GM20000 (cell line): Measurements from ENCODE around the gene RNU7-1.

ENCODE experiments used
- DNase-seq: peaks from one replicate; pipeline ENCODE4 v3.0.0; 2012; ENCODE audit warnings: low spot score
- TF ChIP-seq, protein P1 (sequence below): IDR thresholded peaks from 2 replicates; pipeline ENCODE4 v1.5.1; 2012; ENCODE audit warnings: mild to moderate bottlenecking, control low read depth; ENCODE audit errors: extremely low read depth, missing control alignments

The RNU7-1 gene

GRCh38 chr12:6936194-6936635 is 7.4 kb upstream of the RNU7-1 start:
- no peak for DNase-seq

GRCh38 chr12:6936636-6937480 is 6.8 kb upstream of the RNU7-1 start:
- peak; percentile 72 for DNase-seq
- TF ChIP-seq, protein P1, sequence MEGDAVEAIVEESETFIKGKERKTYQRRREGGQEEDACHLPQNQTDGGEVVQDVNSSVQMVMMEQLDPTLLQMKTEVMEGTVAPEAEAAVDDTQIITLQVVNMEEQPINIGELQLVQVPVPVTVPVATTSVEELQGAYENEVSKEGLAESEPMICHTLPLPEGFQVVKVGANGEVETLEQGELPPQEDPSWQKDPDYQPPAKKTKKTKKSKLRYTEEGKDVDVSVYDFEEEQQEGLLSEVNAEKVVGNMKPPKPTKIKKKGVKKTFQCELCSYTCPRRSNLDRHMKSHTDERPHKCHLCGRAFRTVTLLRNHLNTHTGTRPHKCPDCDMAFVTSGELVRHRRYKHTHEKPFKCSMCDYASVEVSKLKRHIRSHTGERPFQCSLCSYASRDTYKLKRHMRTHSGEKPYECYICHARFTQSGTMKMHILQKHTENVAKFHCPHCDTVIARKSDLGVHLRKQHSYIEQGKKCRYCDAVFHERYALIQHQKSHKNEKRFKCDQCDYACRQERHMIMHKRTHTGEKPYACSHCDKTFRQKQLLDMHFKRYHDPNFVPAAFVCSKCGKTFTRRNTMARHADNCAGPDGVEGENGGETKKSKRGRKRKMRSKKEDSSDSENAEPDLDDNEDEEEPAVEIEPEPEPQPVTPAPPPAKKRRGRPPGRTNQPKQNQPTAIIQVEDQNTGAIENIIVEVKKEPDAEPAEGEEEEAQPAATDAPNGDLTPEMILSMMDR, result no peak

More at GRCh38 chr12:6936194-6936635, 7.4 kb upstream of the RNU7-1 start:
- TF ChIP-seq, protein P1, result no peak

GRCh38 chr12:6937481-6938352 is 5.9 kb upstream of the RNU7-1 start:
- TF ChIP-seq, protein P1, result peak; percentile 98
- DNase-seq, result peak; percentile 89

DNA sequence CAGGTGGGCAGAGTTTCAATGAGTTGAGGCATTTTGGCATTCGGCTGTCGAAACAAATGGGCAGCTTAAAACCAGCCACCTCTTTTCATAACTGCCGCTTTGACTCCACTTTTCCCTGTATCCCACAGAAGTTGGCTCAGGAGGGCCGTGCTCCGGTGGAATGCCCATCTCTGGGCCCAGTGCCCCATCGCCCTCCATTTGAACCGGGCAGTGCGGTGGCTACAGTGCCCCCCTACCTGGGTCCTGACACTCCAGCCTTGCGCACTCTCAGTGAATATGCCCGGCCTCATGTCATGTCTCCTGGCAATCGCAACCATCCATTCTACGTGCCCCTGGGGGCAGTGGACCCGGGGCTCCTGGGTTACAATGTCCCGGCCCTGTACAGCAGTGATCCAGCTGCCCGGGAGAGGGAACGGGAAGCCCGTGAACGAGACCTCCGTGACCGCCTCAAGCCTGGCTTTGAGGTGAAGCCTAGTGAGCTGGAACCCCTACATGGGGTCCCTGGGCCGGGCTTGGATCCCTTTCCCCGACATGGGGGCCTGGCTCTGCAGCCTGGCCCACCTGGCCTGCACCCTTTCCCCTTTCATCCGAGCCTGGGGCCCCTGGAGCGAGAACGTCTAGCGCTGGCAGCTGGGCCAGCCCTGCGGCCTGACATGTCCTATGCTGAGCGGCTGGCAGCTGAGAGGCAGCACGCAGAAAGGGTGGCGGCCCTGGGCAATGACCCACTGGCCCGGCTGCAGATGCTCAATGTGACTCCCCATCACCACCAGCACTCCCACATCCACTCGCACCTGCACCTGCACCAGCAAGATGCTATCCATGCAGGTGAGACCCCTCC is 5.0 kb upstream of the RNU7-1 start:
- TF ChIP-seq, protein P1, result no peak
- no peak for DNase-seq

- DNase-seq, result no peak
- TF ChIP-seq, protein P1, result no peak
Observed at GRCh38 chr12:6939191-6939540, 4.5 kb upstream of the RNU7-1 start.

DNA sequence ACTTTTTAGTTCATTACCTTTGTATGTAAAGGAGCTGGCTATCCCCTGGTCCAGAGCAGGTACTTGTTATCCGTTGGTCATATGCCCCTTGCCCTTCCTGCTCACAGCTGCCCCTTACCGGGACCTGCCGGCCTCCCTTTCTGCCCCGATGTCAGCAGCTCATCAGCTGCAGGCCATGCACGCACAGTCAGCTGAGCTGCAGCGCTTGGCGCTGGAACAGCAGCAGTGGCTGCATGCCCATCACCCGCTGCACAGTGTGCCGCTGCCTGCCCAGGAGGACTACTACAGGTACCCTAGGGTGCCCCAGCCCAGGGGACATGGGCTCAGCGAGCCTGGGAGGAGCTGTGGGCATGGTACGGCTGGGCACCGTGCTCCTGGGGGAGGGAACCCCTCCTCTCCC is 2.3 kb upstream of the RNU7-1 start:
- no peak for DNase-seq
- TF ChIP-seq, protein P1, result no peak
